H1 (cell line): ENCODE measurements around the gene MYH6. TPM values are rescaled to one million over a fixed set of nuclear protein-coding genes. Genes with fewer than 3 reads are reported as not detected.

ENCODE experiments used
- CTCF ChIA-PET: fragments of 300-600 bp; sonication (Branson Sonifier 250); formaldehyde crosslinking; loops from one replicate; lab custom pipeline; 2021; ENCODE audit not compliant: partially characterized antibody; lab: Charles Lee
- POLR2A ChIA-PET: fragments of 300-600 bp; sonication (Branson Sonifier 250); formaldehyde crosslinking; loops from one replicate; lab custom pipeline; 2021; ENCODE audit warnings: inconsistent platforms; ENCODE audit not compliant: partially characterized antibody; lab: Charles Lee
- DNase-seq, 2 experiments: peaks; one replicate each; pipeline versions ENCODE4 v3.0.0 to v3.0.0-alpha.2; 2010 to 2022; ENCODE audit warnings: low spot score in 2 of 2, low read depth in 1 of 2, mixed read lengths in 1 of 2
- FAIRE-seq: peaks from 2 replicates; lab custom pipeline; 2011; peaks lifted over from hg19 to GRCh38; lab: Jason Lieb, UNC
- H2AFZ ChIP-seq: 2 replicates; pipeline ENCODE4 v1.8.1; 2012; ENCODE audit warnings: low read length, inconsistent platforms
- H2AK5ac ChIP-seq: 2 replicates; pipeline ENCODE4 v1.6.1; 2013; ENCODE audit warnings: low read depth, low read length
- H2BK120ac ChIP-seq: replicated peaks from 2 replicates; pipeline ENCODE3; 2013; ENCODE audit warnings: low read depth, low read length, inconsistent platforms
- H2BK12ac ChIP-seq: 2 replicates; pipeline ENCODE4 v1.6.1; 2013; ENCODE audit warnings: low read depth, low read length
- H2BK15ac ChIP-seq: 2 replicates; pipeline ENCODE4 v1.6.1; 2013; ENCODE audit warnings: low read length
- H2BK20ac ChIP-seq: 2 replicates; pipeline ENCODE4 v1.6.1; 2013; ENCODE audit warnings: low read length
- H2BK5ac ChIP-seq: 2 replicates; pipeline ENCODE4 v1.6.1; 2013; ENCODE audit warnings: low read depth, low read length
- H3K14ac ChIP-seq: 2 replicates; pipeline ENCODE4 v1.6.1; 2013; ENCODE audit warnings: inconsistent platforms; ENCODE audit not compliant: insufficient read length
- H3K18ac ChIP-seq: 2 replicates; pipeline ENCODE4 v1.6.1; 2013; ENCODE audit warnings: low read length; ENCODE audit errors: extremely low read depth
- H3K23ac ChIP-seq: 2 replicates; pipeline ENCODE4 v1.6.1; 2013; ENCODE audit warnings: inconsistent platforms; ENCODE audit not compliant: insufficient read length
- H3K23me2 ChIP-seq: 2 replicates; pipeline ENCODE4 v1.6.1; 2013; ENCODE audit warnings: low read depth, low read length
- H3K27ac ChIP-seq: 2 replicates; pipeline ENCODE4 v1.6.1; 2011; ENCODE audit warnings: low read depth, low read length, inconsistent platforms
- H3K27me3 ChIP-seq, 4 experiments: replicated peaks in 1 of 4; 1 replicate in 1 of 4; 2 replicates in 3 of 4; pipeline versions ENCODE4 v1.6.1 to v1.8.1; 2011 to 2013; ENCODE audit warnings: low read length in 3 of 4, mild to moderate bottlenecking in 3 of 4, inconsistent platforms in 2 of 4, mixed read lengths in 2 of 4, moderate library complexity in 1 of 4; ENCODE audit not compliant: control insufficient read depth in 3 of 4, insufficient read depth in 3 of 4; ENCODE audit errors: extremely low read depth in 1 of 4
- H3K36me3 ChIP-seq, 4 experiments: 2 replicates each; pipeline versions ENCODE4 v1.6.1 to v1.8.1; 2011 to 2013; ENCODE audit warnings: mild to moderate bottlenecking in 4 of 4, low read length in 3 of 4, moderate library complexity in 2 of 4, control low read depth in 1 of 4, inconsistent platforms in 1 of 4; ENCODE audit not compliant: insufficient read depth in 4 of 4, control insufficient read depth in 2 of 4
- H3K4ac ChIP-seq: replicated peaks from 2 replicates; pipeline ENCODE3; 2013; ENCODE audit warnings: low read length, low read depth, mixed read lengths, inconsistent platforms; ENCODE audit not compliant: insufficient read length
- H3K4me1 ChIP-seq, 4 experiments: replicated peaks in 1 of 4; 1 replicate in 1 of 4; 2 replicates in 3 of 4; pipeline versions ENCODE4 v1.6.1 to v1.8.1; 2011 to 2013; ENCODE audit warnings: low read length in 3 of 4, inconsistent platforms in 2 of 4, mixed read lengths in 1 of 4; ENCODE audit not compliant: insufficient read depth in 4 of 4, control insufficient read depth in 3 of 4
- H3K4me2 ChIP-seq, 2 experiments: 2 replicates each; pipeline versions ENCODE4 v1.6.1 to v1.8.1; 2011 to 2013; ENCODE audit warnings: low read depth in 2 of 2, low read length in 2 of 2, control low read depth in 1 of 2, inconsistent platforms in 1 of 2, mild to moderate bottlenecking in 1 of 2; ENCODE audit not compliant: insufficient read depth in 1 of 2
- H3K4me3 ChIP-seq, 4 experiments: fragments of 200-600, 300-600 bp in 1 of 4; sonication (generic), shearing (Covaris generic), sonication (Bioruptor Twin) in 1 of 4; 2 replicates each; pipeline versions ENCODE4 v1.5.1 to v1.8.1; 2011 to 2016; ENCODE audit warnings: low read length in 4 of 4, low read depth in 3 of 4, control low read depth in 2 of 4, inconsistent platforms in 2 of 4, mild to moderate bottlenecking in 2 of 4, mixed read lengths in 1 of 4, moderate library complexity in 1 of 4; ENCODE audit not compliant: insufficient read depth in 2 of 4; ENCODE audit errors: extremely low read depth in 1 of 4
- H3K56ac ChIP-seq: replicated peaks from 2 replicates; pipeline ENCODE3; 2013; ENCODE audit warnings: low read depth, mild to moderate bottlenecking, mixed read lengths, low read length, inconsistent platforms; ENCODE audit not compliant: insufficient read length
- H3K79me1 ChIP-seq: 2 replicates; pipeline ENCODE4 v1.6.1; 2013; ENCODE audit warnings: low read depth, low read length, control low read depth
- H3K79me2 ChIP-seq, 2 experiments: 2 replicates each; pipeline versions ENCODE4 v1.6.1 to v1.8.1; 2012 to 2013; ENCODE audit warnings: low read length in 2 of 2, mild to moderate bottlenecking in 2 of 2, inconsistent platforms in 1 of 2; ENCODE audit not compliant: insufficient read depth in 2 of 2, control insufficient read depth in 1 of 2
- H3K9ac ChIP-seq, 4 experiments: replicated peaks in 1 of 4; 1 replicate in 1 of 4; 2 replicates in 3 of 4; pipeline versions ENCODE4 v1.6.1 to v1.8.1; 2011 to 2013; ENCODE audit warnings: low read depth in 3 of 4, low read length in 3 of 4, control low read depth in 2 of 4, mild to moderate bottlenecking in 2 of 4, moderate library complexity in 2 of 4, inconsistent platforms in 1 of 4; ENCODE audit errors: extremely low read depth in 1 of 4
- H3K9me3 ChIP-seq, 2 experiments: 2 replicates each; pipeline versions ENCODE4 v1.6.1 to v1.8.1; 2012 to 2013; ENCODE audit warnings: mild to moderate bottlenecking in 2 of 2, moderate library complexity in 2 of 2, control low read depth in 1 of 2, inconsistent platforms in 1 of 2, low read depth in 1 of 2, low read length in 1 of 2, mixed read lengths in 1 of 2; ENCODE audit not compliant: insufficient read depth in 2 of 2
- H4K20me1 ChIP-seq, 2 experiments: replicated peaks in 1 of 2; 2 replicates each; pipeline versions ENCODE3 to v1.8.1; 2011 to 2013; ENCODE audit warnings: inconsistent platforms in 2 of 2, low read length in 2 of 2, mild to moderate bottlenecking in 1 of 2; ENCODE audit not compliant: insufficient read depth in 2 of 2, control insufficient read depth in 1 of 2
- H4K5ac ChIP-seq: 2 replicates; pipeline ENCODE4 v1.6.1; 2013; ENCODE audit warnings: low read length, low read depth, mixed read lengths, inconsistent platforms; ENCODE audit not compliant: insufficient read length
- H4K8ac ChIP-seq: 2 replicates; pipeline ENCODE4 v1.8.0; 2013; ENCODE audit warnings: mild to moderate bottlenecking, moderate library complexity, low read length, inconsistent platforms; ENCODE audit not compliant: insufficient read depth; ENCODE audit errors: extremely low read depth
- H4K91ac ChIP-seq: replicated peaks from 2 replicates; pipeline ENCODE3; 2013; ENCODE audit warnings: low read length, mixed read lengths, inconsistent platforms; ENCODE audit not compliant: insufficient read length
- ATF2 ChIP-seq: IDR thresholded peaks from 2 replicates; pipeline ENCODE4 v1.6.1; 2012; ENCODE audit warnings: low read length, inconsistent platforms
- CTBP2 ChIP-seq: IDR thresholded peaks from 2 replicates; pipeline ENCODE4 v1.7.0; 2011; ENCODE audit warnings: borderline replicate concordance, mild to moderate bottlenecking, moderate library complexity, mixed read lengths, low read length; ENCODE audit not compliant: insufficient read depth, insufficient read length
- JUND ChIP-seq: IDR thresholded peaks from 2 replicates; pipeline ENCODE4 v1.6.1; 2011; ENCODE audit warnings: mild to moderate bottlenecking, improper control_type of control experiment, low read length
- NRF1 ChIP-seq: IDR thresholded peaks from 2 replicates; pipeline ENCODE4 v1.6.1; 2011; ENCODE audit warnings: mild to moderate bottlenecking, low read depth, low read length, improper control_type of control experiment
- SRF ChIP-seq: IDR thresholded peaks from 2 replicates; pipeline ENCODE4 v1.6.1; 2011; ENCODE audit warnings: mild to moderate bottlenecking, low read depth, low read length, moderate library complexity
- YY1 ChIP-seq: IDR thresholded peaks from 2 replicates; pipeline ENCODE4 v1.6.1; 2011; ENCODE audit warnings: low read depth, mild to moderate bottlenecking, low read length
- WGBS, 2 experiments: shearing (Covaris generic) in 1 of 2; methylation state at CpG; one replicate each; pipeline versions ENCODE4 v1.1.6 to v1.1.7; 2013 to 2015; ENCODE audit warnings: low lambda C conversion rate in 2 of 2, mixed read lengths in 2 of 2, inconsistent platforms in 1 of 2, low coverage in 1 of 2, missing lambda C conversion rate in 1 of 2; ENCODE audit not compliant: insufficient replicate concordance in 2 of 2, insufficient coverage in 1 of 2, insufficient read length in 1 of 2; ENCODE audit errors: extremely low coverage in 1 of 2, missing lambda C conversion rate in 1 of 2; 5-methylcytosine and 5-hydroxymethylcytosine counted together
- polyA plus RNA-seq, 7 experiments: library from polyadenylated mRNA; depleted of rRNA in 3 of 7; stranded (reverse) in 5 of 7; unstranded in 2 of 7; fragments of >200 nt in 5 of 7; fragments of 200-250 nt in 2 of 7; gene quantifications; 1 replicate in 5 of 7; 2 replicates in 1 of 7; 4 replicates in 1 of 7; pipeline versions ENCODE4 v1.2.1 to v1.2.3, GENCODE V29; 2011 to 2013; ENCODE audit warnings: missing spikeins in 2 of 7, mixed read lengths in 2 of 7
- total RNA-seq: library from RNA; stranded (reverse); fragmentation: NEBNext Ultra II Directional; extraction: Animal tissue kit (Norgen Biotek cat#: 25700); gene quantifications from 2 replicates; pipeline ENCODE4 v1.2.1, GENCODE V29; 2021
- TF ChIP-seq, protein P1 (sequence below): IDR thresholded peaks from 2 replicates; pipeline ENCODE4 v1.6.1; 2011; ENCODE audit warnings: low read depth, mild to moderate bottlenecking, low read length; ENCODE audit not compliant: insufficient read depth

The MYH6 gene
- total and polyA plus RNA-seq, 2 of the 8 experiments (the other 6 are each of a cell fraction or from before 2014, with no cell fraction given) = 0.03 TPM; not detected in 1

- Histone ChIP-seq H3K27me3 (peaks cover 0 to 7% (median 5%) of the 10 kb centered on the region in 4 experiments; a peak in 6 of 7 replicates), H3K4me1 (peaks cover 0 to 2% (median under 1%) of the 10 kb centered on the region in 4 experiments; a peak in 3 of 7 replicates), H3K23ac (no peak overlapping the region), H4K8ac (no peak overlapping the region), H3K36me3 (no peaks in the 10 kb centered on the region), H3K79me2 (no peaks in the 10 kb centered on the region), H4K20me1 (no peaks in the 10 kb centered on the region), H2BK12ac (no peak overlapping the region), H3K14ac (no peak overlapping the region), H2BK20ac (no peak overlapping the region), H3K4ac (no peak overlapping the region), H2AFZ (no peak overlapping the region), H3K9me3 (no peaks in the 10 kb centered on the region), H3K27ac (no peak overlapping the region), H3K4me2 (no peak overlapping the region), H3K23me2 (no peaks in the 10 kb centered on the region; the same call in 1 of the 2 replicates), H4K91ac (no peak overlapping the region), H2AK5ac (no peak overlapping the region), H3K4me3 (no peak overlapping the region), H2BK120ac (no peak overlapping the region), H3K18ac (no peak overlapping the region), H2BK15ac (no peak overlapping the region), H4K5ac (no peak overlapping the region), H3K56ac (no peak overlapping the region), H2BK5ac (no peak overlapping the region), H3K9ac (no peak overlapping the region), H3K79me1 (no peaks in the 10 kb centered on the region)
- ChIA-PET POLR2A (interaction anchor here (1.0 to 1.4 kb wide), 4 partner anchors 9 to 59 kb away, joined by 3 to 4 read pairs (median 3); partner anchors contain the start of gene IL25), CTCF (interaction anchor here (0.6 to 15.0 kb wide), 11 partner anchors 12 to 185 kb away, joined by 3 to 333 read pairs (median 4); partner anchors contain the start of genes AP1G2, EFS and SLC22A17)
- no peak for DNase-seq
- WGBS, 2 experiments = 86% methylated on average over 10 of the region's 10 CpGs; no CpG with 5 or more reads in 1 of the 2 experiments
- TF ChIP-seq ATF2 (no peak), CTBP2 (no peak), SRF (no peak), YY1 (no peak), JUND (no peak), NRF1 (no peak)
- TF ChIP-seq, protein P1, sequence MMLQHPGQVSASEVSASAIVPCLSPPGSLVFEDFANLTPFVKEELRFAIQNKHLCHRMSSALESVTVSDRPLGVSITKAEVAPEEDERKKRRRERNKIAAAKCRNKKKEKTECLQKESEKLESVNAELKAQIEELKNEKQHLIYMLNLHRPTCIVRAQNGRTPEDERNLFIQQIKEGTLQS = no peak
- no peak for FAIRE-seq
Measured at GRCh38 chr14:23382731-23383440, 25.2 kb downstream of the MYH6 start.
